HG03565 (cell line): Measurements from ENCODE around the gene ATP9B.

Experiments
- ATAC-seq: cut with Tn5 transposase; IDR thresholded peaks from one replicate; pipeline ENCODE4 v1.9.1; 2021; ENCODE audit warnings: mild to moderate bottlenecking, moderate library complexity; ENCODE audit not compliant: unreplicated experiment

Gene ATP9B

GRCh38 chr18:79195716-79196683 is 126.8 kb downstream of the ATP9B start:
- no peak for ATAC-seq

GRCh38 chr18:79197531-79197930 is 128.3 kb downstream of the ATP9B start:
- ATAC-seq = no peak

GRCh38 chr18:79199691-79200374 is 130.6 kb downstream of the ATP9B start:
- ATAC-seq = no peak

GRCh38 chr18:79200546-79201268 is 131.5 kb downstream of the ATP9B start:
- ATAC-seq = no peak

- no peak for ATAC-seq
These were observed 133.9 kb downstream of the ATP9B start for GRCh38 chr18:79203017-79203605.

GRCh38 chr18:79204889-79205807 is 136.0 kb downstream of the ATP9B start:
- ATAC-seq = no peak

- ATAC-seq = no peak
These were observed 137.2 kb downstream of the ATP9B start for GRCh38 chr18:79206444-79206843.

GRCh38 chr18:79208906-79209305 is 139.7 kb downstream of the ATP9B start:
- ATAC-seq = no peak

- ATAC-seq = no peak
These were observed 141.1 kb downstream of the ATP9B start for GRCh38 chr18:79210002-79210910.

GRCh38 chr18:79211844-79212243 is 142.7 kb downstream of the ATP9B start:
- no peak for ATAC-seq

GRCh38 chr18:79214056-79214455 is 144.9 kb downstream of the ATP9B start:
- no peak for ATAC-seq

- ATAC-seq = no peak
These were observed 147.0 kb downstream of the ATP9B start for GRCh38 chr18:79216176-79216575.

GRCh38 chr18:79217979-79218604 is 148.9 kb downstream of the ATP9B start:
- ATAC-seq = no peak

- ATAC-seq = no peak
These were observed 149.5 kb downstream of the ATP9B start for GRCh38 chr18:79218605-79219190.

GRCh38 chr18:79221136-79221535 is 151.9 kb downstream of the ATP9B start:
- ATAC-seq = no peak

GRCh38 chr18:79222790-79223189 is 153.6 kb downstream of the ATP9B start:
- ATAC-seq = no peak

- ATAC-seq = no peak
These were observed 154.2 kb downstream of the ATP9B start for GRCh38 chr18:79223431-79223830.

GRCh38 chr18:79224381-79224780 is 155.2 kb downstream of the ATP9B start:
- ATAC-seq = no peak
